Breast epithelium (tissue), 3 donors: Measurements from ENCODE around the gene ALK.

Experiments
- CTCF ChIP-seq, 3 donors: fragments of 450-650 bp; IDR thresholded peaks; one replicate each; pipeline ENCODE4 v1.5.1; 2016 to 2017; ENCODE audit warnings: antibody characterized with exemption in 3 of 3, mild to moderate bottlenecking in 3 of 3, moderate library complexity in 3 of 3
- POLR2AphosphoS5 ChIP-seq, 3 donors: sonication (generic); formaldehyde crosslinking; IDR thresholded peaks; one replicate each; pipeline ENCODE4 v1.6.1; 2017; ENCODE audit warnings: antibody characterized with exemption in 3 of 3

GRCh38 chr2:29892585-29893259 is 28.7 kb downstream of the ALK start:
- no peak for TF ChIP-seq CTCF (IDR thresholded peaks at IDR 0.05)
- TF ChIP-seq POLR2AphosphoS5 (IDR thresholded peaks at IDR 0.05) = no peak
